MG63 (cell line): ENCODE results near the gene SLC6A7. TPM values are rescaled to one million over a fixed set of nuclear protein-coding genes. Genes with fewer than 3 reads are reported as not detected.

Experiments used
- DNase-seq: peaks from one replicate; pipeline ENCODE4 v3.0.0-alpha.2; 2020
- H3K27me3 ChIP-seq: fragments of 250-450 bp; sonication (Bioruptor Pico); 2 replicates; pipeline ENCODE4 v1.5.1; 2020; ENCODE audit warnings: mild to moderate bottlenecking, moderate library complexity
- H3K36me3 ChIP-seq: fragments of 250-450 bp; sonication (Bioruptor Pico); 2 replicates; pipeline ENCODE4 v1.5.1; 2020; ENCODE audit warnings: mild to moderate bottlenecking, moderate library complexity
- H3K4me3 ChIP-seq: fragments of 250-450 bp; sonication (Bioruptor Pico); 2 replicates; pipeline ENCODE4 v1.5.1; 2020; ENCODE audit warnings: mild to moderate bottlenecking, moderate library complexity
- H3K9me3 ChIP-seq: fragments of 250-450 bp; sonication (Bioruptor Pico); 2 replicates; pipeline ENCODE4 v1.5.1; 2020; ENCODE audit warnings: mild to moderate bottlenecking, moderate library complexity
- total RNA-seq: library from RNA; depleted of rRNA; stranded (reverse); fragments of >200 nt; shearing (Covaris generic); gene quantifications from 2 replicates; pipeline ENCODE4 v1.2.3, GENCODE V29; 2014; ENCODE audit warnings: low replicate concordance

The SLC6A7 gene
- total RNA-seq, 1 experiment from 2014 or later, result not detected

DNA sequence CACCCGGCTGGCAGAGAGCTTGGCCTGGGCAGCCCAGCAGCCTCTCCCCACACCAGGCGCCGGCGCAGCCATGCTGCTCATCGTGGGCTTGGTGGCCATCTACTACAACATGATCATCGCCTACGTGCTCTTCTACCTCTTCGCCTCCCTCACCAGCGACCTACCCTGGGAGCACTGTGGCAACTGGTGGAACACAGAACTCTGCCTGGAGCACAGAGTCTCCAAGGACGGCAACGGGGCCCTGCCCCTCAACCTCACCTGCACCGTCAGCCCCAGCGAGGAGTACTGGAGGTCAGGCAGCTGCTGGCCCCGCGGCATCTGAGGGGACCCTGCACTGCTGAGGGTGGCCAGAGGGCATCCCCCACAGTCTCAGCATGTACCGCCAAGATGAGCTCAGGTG, 7.1 kb downstream of the SLC6A7 start:
- no peak overlapping the region for H3K4me3 ChIP-seq
- no peaks in the 10 kb centered on the region for H3K27me3 ChIP-seq
- no peaks in the 10 kb centered on the region for H3K9me3 ChIP-seq
- H3K36me3 ChIP-seq, result no peaks in the 10 kb centered on the region
- DNase-seq, result no peak

DNA sequence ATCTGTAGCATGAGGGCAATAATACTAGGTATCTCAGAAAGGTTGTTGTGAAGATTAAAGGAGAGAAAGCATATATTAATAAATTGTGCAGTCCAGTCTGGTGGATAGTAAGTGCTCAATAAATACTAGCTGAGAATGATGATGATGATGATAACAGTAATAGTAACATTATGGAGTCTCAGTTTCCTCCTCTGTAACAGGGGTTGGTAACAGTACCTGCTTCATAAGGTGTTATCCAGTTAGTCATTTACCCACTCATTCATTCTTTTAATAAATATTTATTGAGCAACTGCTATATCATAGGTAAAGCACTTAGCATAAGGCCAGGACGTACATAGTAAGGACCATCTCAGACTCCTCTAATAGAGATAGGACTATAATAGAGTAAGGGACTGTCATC, 7.6 kb downstream of the SLC6A7 start:
- H3K4me3 ChIP-seq, result no peak overlapping the region
- H3K27me3 ChIP-seq, result no peaks in the 10 kb centered on the region
- no peaks in the 10 kb centered on the region for H3K36me3 ChIP-seq
- no peak for DNase-seq
- H3K9me3 ChIP-seq, result no peaks in the 10 kb centered on the region

DNA sequence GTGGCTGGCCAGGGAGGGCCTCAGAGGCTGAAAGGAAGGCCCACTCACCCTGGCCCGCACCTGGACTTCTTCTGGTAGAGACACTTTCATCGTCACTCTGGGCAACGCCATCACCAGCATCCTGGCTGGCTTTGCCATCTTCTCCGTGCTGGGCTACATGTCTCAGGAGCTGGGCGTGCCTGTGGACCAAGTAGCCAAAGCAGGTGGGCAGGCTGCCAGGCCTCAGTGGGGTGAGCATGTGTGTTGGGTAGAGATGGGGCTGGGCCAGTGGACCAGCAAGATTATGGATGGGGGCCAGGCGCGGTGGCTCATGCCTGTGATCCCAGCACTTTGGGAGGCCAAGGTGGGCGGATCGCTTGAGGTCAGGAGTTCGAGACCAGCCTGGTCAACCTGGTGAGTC, 12.6 kb downstream of the SLC6A7 start:
- Histone ChIP-seq H3K9me3 (no peaks in the 10 kb centered on the region), H3K4me3 (no peak overlapping the region), H3K36me3 (no peaks in the 10 kb centered on the region), H3K27me3 (no peaks in the 10 kb centered on the region)
- DNase-seq, result peak; percentile 42

DNA sequence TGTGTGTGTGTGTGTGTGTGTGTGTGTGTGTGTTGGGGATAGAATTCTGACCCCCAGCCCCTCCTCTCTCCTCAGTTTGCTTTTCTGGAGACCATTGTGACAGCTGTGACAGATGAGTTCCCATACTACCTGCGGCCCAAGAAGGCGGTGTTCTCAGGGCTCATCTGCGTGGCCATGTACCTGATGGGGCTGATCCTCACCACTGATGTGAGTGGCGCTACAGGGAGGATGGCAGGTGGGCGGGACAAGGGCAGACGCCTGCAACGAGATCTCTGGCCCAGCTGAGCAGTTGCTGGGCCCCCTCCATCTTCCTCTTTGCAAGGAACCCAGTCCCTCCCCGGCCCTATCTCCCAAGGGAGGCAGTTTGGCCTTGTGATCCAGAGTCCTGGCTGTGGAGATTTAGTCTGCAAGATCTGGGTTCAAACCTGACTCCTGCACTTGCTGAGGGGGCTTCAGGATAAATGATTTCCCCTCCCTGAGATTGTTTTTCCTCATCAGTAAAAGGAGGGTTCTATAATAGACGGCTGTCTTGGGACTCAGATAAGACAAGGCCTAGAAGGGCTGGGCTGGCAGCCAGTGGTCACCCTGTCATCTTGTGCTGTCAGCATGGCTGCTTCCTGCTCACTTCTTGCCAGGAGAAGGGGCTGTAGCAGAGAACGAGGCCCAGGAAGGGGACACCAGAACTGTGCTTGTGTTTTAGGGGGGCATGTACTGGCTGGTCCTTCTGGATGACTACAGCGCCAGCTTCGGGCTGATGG, 14.1 kb downstream of the SLC6A7 start:
- Histone ChIP-seq H3K4me3 (no peak overlapping the region), H3K36me3 (no peaks in the 10 kb centered on the region), H3K27me3 (no peaks in the 10 kb centered on the region), H3K9me3 (no peaks in the 10 kb centered on the region)
- no peak for DNase-seq

DNA sequence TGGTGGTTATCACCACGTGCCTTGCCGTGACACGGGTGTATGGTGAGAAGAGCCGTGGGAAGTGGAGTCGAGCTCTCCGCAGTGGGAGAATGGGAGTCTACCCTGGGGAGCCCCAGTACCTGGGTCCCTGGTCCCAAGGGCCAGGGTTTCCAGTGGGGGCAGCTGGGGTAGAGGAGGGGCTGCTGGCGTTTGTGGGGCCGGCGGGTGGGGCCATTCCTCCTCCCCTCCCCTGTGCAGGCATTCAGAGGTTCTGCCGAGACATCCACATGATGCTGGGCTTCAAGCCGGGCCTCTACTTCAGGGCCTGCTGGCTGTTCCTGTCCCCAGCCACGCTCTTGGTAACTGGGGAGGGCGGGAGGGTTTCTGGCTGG, 14.7 kb downstream of the SLC6A7 start:
- no peaks in the 10 kb centered on the region for H3K9me3 ChIP-seq

DNA sequence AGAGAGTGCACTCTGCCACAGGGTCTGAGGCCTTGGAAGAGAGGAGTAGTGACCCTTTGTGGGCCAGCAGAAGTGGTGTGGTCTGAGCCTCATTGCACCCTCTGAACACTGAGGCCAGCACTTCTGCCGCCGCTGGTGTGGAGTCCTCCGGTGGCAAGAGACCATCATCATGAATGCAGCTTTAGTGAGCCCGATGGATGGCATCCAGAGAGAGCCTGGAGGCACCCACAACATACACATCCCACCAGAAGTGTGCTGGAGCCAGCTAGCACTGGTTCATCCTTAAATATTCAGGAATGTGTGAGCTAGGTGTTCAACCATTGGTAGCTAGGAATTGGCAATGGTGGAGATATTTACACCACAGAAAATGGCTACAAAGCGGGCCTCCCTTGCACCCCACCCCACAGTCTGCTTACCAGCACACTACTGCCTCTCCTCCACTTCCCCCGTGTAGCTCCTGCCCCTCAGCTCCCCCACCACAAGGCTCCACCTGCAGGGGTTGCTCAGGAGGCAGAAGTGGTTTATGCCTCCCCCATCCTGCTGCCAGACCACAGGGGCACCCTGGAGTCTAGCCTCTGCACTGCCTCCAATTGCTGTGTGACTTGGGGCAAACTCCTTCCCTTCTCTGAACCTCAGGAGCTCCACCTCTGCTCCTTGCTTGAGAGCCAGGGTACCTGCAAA, 16.4 kb downstream of the SLC6A7 start:
- Histone ChIP-seq H3K4me3 (no peak overlapping the region), H3K36me3 (no peaks in the 10 kb centered on the region), H3K9me3 (no peaks in the 10 kb centered on the region), H3K27me3 (no peaks in the 10 kb centered on the region)
- DNase-seq, result peak; percentile 62

More for the DNA sequence above, 14.7 kb downstream of the SLC6A7 start:
- Histone ChIP-seq H3K36me3 (no peaks in the 10 kb centered on the region), H3K27me3 (no peaks in the 10 kb centered on the region), H3K4me3 (no peak overlapping the region)
- DNase-seq, result no peak

DNA sequence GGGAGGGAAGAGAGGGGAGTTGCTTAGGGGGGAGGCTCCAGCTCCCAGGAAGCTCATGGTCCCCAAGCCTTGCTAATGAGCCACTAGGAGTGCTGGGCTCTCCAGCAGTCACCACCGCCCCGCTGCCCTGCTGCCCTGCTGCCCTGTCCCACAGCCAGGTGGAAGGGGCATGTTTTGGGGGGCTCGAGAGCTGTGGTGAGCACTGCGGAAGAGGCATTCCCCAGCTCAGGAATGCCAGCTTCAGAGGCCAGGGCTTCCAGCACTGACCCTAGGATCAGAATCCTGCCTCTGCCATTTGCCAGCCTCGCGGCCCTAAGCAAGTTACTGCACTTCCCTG, 16.9 kb downstream of the SLC6A7 start:
- Histone ChIP-seq H3K27me3 (no peaks in the 10 kb centered on the region), H3K36me3 (no peaks in the 10 kb centered on the region), H3K4me3 (no peak overlapping the region), H3K9me3 (no peaks in the 10 kb centered on the region)
- no peak for DNase-seq

DNA sequence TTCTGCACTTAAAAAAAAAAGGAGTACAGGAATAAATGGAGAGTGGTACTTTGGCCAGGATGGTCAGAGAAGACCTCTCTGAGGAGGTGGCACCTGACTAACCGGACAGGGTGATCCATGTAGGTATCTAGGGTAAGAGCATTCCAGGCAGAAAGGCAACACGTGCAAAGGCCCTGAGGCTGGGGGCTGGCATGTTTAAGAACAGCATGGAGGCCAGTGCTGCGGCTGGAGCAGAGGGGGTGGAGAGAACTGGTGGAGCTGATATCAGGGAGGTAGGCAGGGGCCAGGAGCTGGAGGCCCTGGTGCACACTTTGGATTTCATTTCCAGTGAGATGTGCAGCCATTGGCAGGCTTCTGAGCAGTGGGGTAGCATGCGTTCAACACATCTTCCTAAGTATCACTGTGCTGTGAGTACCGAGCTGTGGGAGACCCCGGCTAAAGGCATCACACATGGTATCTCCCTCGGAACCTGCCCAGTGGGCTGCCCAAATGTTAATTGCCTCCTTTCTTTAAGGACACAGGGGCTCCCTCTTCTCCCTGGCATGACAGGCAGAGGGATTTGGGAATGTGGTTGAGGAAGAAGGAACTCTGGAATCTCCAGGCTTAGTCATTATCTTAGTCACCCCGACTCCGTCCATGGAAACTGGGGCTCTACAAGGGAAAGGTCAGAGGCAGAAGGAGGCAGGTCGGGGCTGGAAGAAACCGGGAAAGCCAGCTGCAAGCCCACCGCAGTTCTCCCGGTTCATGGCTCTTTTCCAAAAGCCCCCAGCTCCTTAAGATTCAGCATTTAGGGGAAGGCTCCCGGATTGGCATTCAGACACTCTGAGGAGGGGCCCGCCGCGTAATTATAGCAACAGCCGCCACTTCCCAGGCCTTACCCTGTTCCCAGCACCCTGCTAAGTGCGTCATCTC, 18.6 kb downstream of the SLC6A7 start:
- H3K36me3 ChIP-seq, result no peaks in the 10 kb centered on the region; the same call in 1 of the 2 replicates
- no peak overlapping the region for H3K4me3 ChIP-seq
- no peaks in the 10 kb centered on the region for H3K9me3 ChIP-seq
- DNase-seq, result peak; percentile 73
- H3K27me3 ChIP-seq, result no peaks in the 10 kb centered on the region

DNA sequence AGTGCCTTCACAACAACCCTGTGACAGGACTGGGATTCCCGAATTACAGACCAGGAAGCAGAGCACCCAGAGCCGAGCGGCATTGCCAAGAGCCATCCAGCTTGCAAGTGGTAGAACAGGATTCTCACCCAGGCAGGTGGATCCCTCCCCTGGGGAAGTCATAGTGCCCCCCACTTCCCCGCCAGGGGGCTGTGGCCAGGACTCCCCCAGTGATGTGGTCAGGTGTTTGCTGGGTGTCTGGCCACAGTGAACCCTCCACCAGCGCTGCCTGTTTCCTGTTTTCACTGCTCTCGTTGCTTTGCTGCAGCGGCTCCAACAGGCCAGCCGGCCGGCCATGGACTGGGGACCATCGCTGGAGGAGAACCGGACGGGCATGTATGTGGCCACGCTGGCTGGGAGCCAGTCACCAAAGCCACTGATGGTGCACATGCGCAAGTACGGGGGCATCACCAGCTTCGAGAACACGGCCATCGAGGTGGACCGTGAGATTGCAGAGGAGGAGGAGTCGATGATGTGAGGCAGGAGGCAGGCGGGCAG, 19.3 kb downstream of the SLC6A7 start:
- Histone ChIP-seq H3K9me3 (no peaks in the 10 kb centered on the region), H3K4me3 (no peak overlapping the region), H3K36me3 (no peaks in the 10 kb centered on the region; the same call in 1 of the 2 replicates), H3K27me3 (no peaks in the 10 kb centered on the region)
- no peak for DNase-seq

DNA sequence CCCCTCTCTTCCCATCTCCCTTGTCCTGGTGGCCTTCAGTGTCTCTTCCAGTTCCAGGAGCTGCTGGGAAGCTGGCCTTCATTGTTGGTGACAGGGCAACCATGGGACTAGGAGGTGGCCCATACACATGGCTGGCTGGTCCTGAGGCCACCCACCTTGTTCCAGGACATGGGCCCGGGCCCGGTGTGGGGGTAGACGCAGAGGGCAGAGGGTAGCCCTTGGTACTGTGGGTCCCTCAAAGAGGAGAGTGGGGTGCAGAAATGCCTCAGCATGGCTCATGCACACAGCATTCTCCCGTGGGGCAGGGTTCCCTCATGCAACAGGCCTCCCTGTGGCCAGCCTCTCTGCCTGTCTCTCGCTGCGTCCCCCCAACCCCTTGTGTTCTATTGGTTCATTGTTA, 20.8 kb downstream of the SLC6A7 start:
- no peaks in the 10 kb centered on the region for H3K9me3 ChIP-seq
- H3K36me3 ChIP-seq, result no peaks in the 10 kb centered on the region; the same call in 1 of the 2 replicates
- DNase-seq, result no peak
- no peak overlapping the region for H3K4me3 ChIP-seq
- no peaks in the 10 kb centered on the region for H3K27me3 ChIP-seq

DNA sequence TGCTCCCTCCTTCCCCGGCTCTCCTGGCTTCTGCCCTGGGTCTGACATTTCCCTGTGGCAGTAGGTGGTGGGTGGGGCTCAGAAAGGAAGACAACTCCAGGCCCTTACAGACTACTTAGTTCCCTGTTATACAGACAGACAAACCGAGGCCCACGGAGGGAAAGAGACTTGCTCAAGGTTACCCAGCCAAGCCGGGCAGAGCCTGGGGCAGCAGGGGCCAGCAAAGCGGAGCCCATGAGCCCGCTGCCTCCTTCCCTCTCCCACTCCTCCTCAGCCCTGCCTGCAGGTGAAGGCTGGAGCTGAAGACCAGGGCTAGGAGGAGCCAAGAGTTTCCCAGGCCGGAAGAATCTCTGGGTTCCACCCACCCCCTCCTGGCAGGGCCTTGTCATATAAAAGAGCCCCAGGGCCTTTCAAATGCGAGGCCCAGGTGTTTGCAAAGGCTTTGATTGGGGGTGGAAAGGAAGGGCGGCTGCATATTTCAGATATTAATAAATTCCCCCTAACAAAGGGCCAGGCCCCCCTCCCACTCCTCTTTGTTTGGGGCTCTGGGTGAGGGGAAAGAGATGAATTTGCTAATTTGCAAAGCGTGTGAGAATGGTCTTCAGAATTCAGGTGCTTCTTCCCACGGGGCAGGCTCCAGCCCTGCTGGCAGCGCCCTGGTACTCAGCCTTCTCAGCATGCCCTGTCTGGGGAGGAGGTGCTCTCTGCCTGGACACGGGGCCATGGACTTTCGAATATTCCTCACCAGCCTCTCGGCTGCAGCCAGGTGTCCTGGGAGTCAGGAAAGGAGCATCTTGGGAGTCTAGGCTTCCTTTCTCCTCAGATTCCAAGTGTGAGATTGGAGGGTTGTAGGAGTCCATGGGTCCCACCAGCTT, 21.5 kb downstream of the SLC6A7 start:
- DNase-seq, result no peak
- Histone ChIP-seq H3K36me3 (no peaks in the 10 kb centered on the region; the same call in 1 of the 2 replicates), H3K27me3 (no peaks in the 10 kb centered on the region), H3K4me3 (no peak overlapping the region), H3K9me3 (no peaks in the 10 kb centered on the region)

DNA sequence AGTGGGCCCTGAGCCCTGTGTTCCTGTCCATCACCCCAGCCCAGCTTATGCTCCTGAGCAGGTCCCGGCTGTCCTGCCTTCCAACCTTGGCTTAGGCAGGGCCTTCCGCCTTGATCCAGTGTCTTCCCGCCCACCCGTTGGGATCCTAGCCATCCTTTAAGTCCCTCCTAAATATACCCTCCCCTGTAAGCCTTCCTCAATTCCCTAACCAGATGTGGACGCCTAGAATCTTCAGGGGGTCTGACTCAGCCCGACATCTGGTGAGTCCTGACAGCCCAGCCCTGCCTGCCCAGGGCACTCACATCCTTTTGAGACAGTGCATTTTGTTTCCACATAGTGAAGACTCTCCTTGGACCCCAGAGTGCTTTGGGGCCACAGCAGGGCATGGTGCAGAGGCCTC, 23.7 kb downstream of the SLC6A7 start:
- H3K36me3 ChIP-seq, result no peaks in the 10 kb centered on the region; the same call in 1 of the 2 replicates
- no peaks in the 10 kb centered on the region for H3K9me3 ChIP-seq
- no peaks in the 10 kb centered on the region for H3K27me3 ChIP-seq
- DNase-seq, result peak; percentile 99
- no peak overlapping the region for H3K4me3 ChIP-seq

DNA sequence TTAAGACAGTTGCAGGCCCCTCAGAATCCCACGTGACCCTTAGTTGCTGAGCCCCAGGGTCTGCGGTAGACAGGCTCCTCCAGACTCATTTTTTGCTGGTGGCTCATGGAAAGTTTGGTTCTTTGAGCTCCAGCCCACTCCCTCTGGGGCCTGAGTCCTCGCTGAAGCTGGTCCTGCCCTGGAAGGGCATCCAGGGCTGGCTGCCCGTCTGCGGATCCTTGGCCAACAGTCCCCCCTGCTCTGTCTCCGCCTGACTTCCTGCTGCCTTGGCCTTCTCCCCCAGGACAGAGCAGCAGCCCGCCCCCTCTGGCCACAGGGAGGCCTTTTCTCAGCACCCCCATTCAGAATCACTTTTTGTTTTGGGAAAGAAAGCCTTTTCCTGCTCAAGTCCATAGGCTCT, 24.4 kb downstream of the SLC6A7 start:
- Histone ChIP-seq H3K36me3 (no peaks in the 10 kb centered on the region; the same call in 1 of the 2 replicates), H3K27me3 (no peaks in the 10 kb centered on the region), H3K4me3 (no peak overlapping the region), H3K9me3 (no peaks in the 10 kb centered on the region)
- peak; percentile 99 for DNase-seq

DNA sequence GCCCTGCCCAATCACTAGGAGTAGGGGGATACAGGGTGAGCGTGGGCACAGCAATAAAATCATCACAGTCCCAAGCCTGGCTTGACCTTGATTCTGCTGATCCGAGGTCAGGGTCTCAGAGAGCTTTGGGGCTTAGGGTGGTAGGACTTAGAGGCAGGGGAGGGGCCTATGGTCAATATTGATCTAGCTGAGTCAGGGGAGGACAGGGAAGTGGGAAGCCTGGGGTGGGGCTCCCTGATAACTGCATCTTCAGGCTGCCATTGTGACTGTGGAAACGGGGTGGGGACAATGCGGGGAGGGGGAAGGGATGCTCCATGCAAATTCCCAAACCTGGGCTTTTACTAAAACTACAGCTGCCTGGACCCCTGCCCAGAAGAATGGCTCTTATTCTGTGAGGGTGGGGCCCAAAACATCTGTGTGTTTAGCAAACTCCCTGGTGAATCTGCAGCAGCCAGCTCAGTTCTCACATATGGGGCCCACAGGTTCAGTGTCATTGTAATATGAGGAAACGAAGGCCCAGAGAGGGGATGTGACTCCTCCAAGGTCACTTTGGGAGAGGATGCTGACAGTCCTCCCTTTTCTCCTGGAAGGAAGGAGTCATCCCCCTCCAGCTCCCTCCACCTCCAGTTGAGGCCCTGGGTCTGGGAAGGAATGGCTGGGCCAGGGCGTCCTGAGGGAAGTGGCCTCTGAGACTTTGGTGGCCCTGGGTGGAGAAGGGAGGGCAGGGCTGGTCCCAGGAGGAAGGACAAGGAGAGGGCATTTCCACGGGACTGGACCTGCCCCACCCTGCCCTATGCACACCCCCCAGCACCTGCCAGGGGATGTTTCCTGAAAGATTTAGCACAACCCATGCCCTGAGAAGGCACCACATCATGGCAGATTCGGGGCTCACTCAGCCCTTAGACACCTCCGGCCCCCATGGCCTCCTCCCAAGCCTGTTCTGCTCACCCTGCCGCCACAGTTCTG, 26.4 kb downstream of the SLC6A7 start:
- H3K36me3 ChIP-seq, result no peaks in the 10 kb centered on the region; the same call in 1 of the 2 replicates
- no peak for DNase-seq
- no peaks in the 10 kb centered on the region for H3K27me3 ChIP-seq
- H3K9me3 ChIP-seq, result no peaks in the 10 kb centered on the region
- H3K4me3 ChIP-seq, result no peak overlapping the region

DNA sequence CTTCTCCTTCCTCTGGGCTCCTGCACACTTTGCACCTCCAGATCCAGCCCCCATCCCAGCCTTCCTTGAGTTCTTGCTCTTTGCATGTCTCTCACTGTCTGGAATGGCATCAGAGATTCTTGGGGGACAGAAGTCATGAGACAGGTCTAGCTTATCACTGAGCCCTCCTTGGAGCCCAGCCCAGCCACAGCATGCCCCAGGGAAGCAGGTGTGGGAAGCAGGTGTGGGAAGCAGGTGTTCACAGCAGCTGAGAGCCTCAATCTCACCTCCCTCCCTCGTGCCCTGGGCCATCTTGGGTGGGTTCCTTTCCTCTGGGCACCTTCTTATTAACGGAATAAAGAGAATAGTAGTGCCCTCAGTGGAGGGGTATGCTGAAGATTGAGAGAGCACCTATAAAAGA, 27.2 kb downstream of the SLC6A7 start:
- no peaks in the 10 kb centered on the region; the same call in 1 of the 2 replicates for H3K36me3 ChIP-seq
- DNase-seq, result no peak
- no peaks in the 10 kb centered on the region for H3K9me3 ChIP-seq
- H3K4me3 ChIP-seq, result no peak overlapping the region
- H3K27me3 ChIP-seq, result no peaks in the 10 kb centered on the region
